GM21528 (cell line): Measurements from ENCODE around the gene CALU.

ENCODE experiments used
- ATAC-seq: cut with Tn5 transposase; IDR thresholded peaks from one replicate; pipeline ENCODE4 v1.9.1; 2021; ENCODE audit warnings: mild to moderate bottlenecking, moderate library complexity; ENCODE audit not compliant: unreplicated experiment, low FRiP score

The CALU gene

GRCh38 chr7:128744366-128744905 is 5.3 kb downstream of the CALU start:
- ATAC-seq, result no peak

GRCh38 chr7:128745706-128746105 is 6.5 kb downstream of the CALU start:
- ATAC-seq, result no peak

- ATAC-seq, result no peak
Observed at GRCh38 chr7:128747327-128748079, 8.3 kb downstream of the CALU start.

- ATAC-seq, result no peak
Observed at GRCh38 chr7:128752251-128752650, 13.1 kb downstream of the CALU start.

GRCh38 chr7:128755075-128755818 is 16.1 kb downstream of the CALU start:
- no peak for ATAC-seq

- no peak for ATAC-seq
Observed at GRCh38 chr7:128755819-128756476, 16.8 kb downstream of the CALU start.

- ATAC-seq, result no peak
Observed at GRCh38 chr7:128757203-128757602, 18.0 kb downstream of the CALU start.

- ATAC-seq, result no peak
Observed at GRCh38 chr7:128758553-128758952, 19.4 kb downstream of the CALU start.

- no peak for ATAC-seq
Observed at GRCh38 chr7:128759242-128759641, 20.1 kb downstream of the CALU start.

GRCh38 chr7:128763541-128763940 is 24.4 kb downstream of the CALU start:
- no peak for ATAC-seq

GRCh38 chr7:128767475-128768110 is 28.4 kb downstream of the CALU start:
- ATAC-seq, result no peak

- no peak for ATAC-seq
Observed at GRCh38 chr7:128770233-128770632, 31.1 kb downstream of the CALU start.

GRCh38 chr7:128773604-128774003 is 34.4 kb downstream of the CALU start:
- ATAC-seq, result no peak

GRCh38 chr7:128774029-128774689 is 35.0 kb downstream of the CALU start:
- ATAC-seq, result no peak

GRCh38 chr7:128774921-128775320 is 35.8 kb downstream of the CALU start:
- no peak for ATAC-seq

GRCh38 chr7:128775744-128776474 is 36.8 kb downstream of the CALU start, which contains the start of gene OPN1SW:
TSS of gene OPN1SW (minus strand) at chr7:128775794. CDS start at chr7:128775781, 13 bp downstream.
- ATAC-seq, result no peak

- ATAC-seq, result no peak
Observed at GRCh38 chr7:128777156-128778123, 38.3 kb downstream of the CALU start.

- no peak for ATAC-seq
Observed at GRCh38 chr7:128778946-128779345, 39.8 kb downstream of the CALU start.
